Measurements from ENCODE around the gene GULP1.
"Not testable (repeated sequence)": the region's sequence is repeated elsewhere in the genome, so short reads cannot be mapped to it uniquely, and the experiment has no call there.

GULP1 gene, protein sequence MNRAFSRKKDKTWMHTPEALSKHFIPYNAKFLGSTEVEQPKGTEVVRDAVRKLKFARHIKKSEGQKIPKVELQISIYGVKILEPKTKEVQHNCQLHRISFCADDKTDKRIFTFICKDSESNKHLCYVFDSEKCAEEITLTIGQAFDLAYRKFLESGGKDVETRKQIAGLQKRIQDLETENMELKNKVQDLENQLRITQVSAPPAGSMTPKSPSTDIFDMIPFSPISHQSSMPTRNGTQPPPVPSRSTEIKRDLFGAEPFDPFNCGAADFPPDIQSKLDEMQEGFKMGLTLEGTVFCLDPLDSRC

DNA sequence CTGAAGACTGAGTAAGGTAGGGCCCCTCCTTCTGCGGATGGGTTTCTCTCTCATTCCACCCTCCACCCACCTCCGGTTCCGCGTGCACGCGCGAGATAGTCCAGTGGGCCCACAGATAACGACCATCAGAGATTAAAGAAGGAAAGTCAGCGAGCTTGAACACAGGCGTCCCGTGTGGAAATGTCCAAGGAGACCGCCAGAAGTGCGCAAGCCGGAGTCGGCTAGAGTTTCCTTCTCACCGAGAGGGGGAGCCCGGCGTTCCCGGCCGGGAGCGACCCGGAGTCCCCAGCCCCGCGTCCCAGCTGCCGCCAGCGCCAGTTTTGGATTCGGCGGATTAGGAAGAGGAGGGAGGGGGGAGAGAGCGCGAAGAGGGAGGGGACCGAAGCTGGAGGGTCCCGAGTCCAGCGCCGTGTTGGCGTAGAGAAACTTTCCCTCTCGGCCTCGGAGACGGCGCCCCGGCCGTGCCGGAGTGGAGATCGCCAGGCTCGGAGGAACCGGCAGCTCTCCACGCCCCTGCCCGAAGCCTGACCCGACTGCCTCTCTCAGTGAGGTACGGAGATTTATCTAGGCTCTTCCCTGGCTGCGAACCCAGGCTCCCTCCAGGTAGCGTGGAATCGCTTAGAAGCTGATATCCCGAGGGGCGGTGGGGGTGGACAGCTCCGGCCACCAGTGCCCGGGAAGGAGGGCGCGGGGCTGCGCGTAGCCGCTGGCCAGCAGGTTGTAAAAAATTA lies at the start of gene GULP1:
Gene GULP1, plus strand, starts transcription at position 258 of the 731 bp plus-strand sequence. CDS start 185,829 bp downstream, outside the sequence.
- no peak for DNase-seq (ENCODE audit: low read depth in 2 of 2)

DNA sequence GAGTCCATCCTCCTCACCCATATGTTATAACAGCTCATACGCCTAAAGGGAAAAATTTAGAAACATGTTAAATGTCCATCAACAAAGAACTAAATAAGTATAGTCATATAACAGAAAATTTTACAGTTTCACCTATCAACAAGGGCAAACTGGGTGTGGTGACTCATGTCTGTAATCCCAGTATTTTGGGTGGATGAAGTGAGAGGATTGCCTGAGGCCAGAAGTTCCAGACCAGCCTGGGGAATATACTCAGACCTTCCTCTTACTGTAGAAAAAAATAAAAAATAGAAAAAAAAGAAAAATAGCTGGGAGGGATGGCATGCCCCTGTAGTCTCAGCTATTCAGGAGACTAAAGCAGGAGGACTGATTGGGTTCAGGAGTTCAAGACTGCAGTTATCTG lies 48.3 kb upstream of the GULP1 start:
- no peak for DNase-seq (ENCODE audit: low read depth in 2 of 2)

DNA sequence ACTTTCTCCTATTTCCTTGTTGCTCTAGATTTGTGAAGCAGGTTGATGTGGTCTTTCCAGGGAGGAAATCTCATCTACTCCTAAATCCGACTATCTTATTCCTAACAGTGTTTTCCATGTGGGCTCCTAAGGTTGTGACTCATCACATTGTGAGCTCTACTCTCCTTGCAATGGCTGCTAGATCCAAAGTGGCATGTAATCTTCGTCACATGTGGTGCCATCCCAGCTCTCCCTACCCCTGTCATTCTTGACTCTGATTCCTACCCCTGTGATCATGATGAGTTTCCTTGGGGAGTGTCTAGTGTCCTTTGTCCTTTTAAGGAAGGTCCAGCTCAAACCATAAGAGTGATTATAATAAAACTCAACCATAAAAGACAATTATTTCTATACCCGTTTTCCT lies 47.3 kb upstream of the GULP1 start:
- no peak for DNase-seq (ENCODE audit: low read depth in 2 of 2)

DNA sequence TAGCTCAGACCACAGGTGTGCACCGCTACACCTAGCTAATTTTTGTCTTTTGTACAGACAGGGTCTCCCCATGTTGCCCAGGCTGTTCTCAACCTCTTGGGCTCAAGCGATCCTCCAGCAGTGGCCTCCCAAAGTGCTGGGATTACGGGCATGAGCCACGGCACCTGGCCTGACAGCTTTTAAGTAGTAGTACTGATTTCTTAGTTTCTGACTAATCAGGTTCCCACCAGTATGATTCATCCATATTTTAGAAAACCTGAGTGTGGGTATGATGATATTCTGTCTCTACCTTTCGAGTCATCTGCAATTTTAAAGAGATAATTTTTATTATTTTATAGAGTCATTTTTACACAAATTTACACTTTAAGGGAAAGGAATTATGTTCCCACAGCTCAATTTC lies 46.4 kb upstream of the GULP1 start:
- DNase-seq (ENCODE audit: low read depth in 2 of 2) = no peak

DNA sequence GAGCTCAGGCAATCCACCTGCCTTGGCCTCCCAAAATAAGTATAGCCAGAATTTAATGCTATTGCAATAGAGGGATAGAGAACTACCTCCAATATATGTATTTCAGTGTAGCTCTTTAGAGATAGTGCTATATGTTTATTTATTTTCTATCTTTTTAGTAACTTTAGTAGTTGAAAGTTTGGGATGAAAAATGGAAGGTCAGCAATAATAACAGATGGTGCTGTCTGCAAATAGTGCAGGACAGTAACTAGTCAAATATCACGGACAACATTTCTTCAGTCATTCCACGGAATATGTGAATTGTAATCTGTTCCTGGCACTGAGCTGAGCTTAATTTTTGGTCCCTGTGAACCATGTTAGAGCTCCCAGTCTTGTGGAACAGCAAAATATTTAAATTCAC lies 43.2 kb upstream of the GULP1 start:
- DNase-seq (ENCODE audit: low read depth in 2 of 2) = no peak

DNA sequence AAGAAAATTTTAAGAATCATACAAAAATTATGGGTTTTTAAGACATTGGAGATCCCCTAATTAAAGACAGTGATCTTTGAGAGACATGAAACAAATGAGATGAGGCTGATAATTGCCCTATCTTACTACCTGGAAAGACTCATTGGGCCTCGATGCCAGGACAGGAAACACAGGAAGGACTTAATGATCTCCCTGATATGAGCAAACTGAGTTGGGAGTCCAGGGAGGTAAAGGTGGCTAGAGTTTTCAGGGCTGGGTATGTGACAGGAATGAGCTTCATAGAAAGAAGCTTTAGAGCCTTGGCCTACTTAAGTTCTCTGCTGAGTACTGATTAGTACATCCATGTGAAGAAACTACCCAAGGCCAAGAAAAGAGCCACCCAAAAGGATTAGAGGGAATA lies 40.6 kb upstream of the GULP1 start:
- DNase-seq (ENCODE audit: low read depth in 2 of 2) = no peak

DNA sequence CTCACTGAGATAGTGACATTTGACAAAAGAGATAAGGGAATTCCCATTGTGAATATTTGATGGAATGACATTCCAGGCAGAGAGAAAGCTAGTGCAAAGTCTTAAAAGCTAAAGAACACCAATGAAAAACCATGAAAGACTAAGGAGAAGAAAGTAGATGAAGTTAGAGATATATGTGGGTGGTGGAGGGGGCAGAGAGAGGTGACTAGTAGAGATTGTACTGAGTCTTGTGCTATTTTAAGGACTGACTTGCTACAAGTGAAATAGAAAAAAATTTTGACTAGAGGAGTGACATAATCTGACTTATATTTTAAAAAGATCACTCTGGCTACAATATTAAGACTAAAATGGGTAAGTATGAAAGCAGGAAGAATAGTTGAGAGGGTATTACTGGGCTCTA lies 35.3 kb upstream of the GULP1 start:
- DNase-seq (ENCODE audit: low read depth in 2 of 2) = no peak

DNA sequence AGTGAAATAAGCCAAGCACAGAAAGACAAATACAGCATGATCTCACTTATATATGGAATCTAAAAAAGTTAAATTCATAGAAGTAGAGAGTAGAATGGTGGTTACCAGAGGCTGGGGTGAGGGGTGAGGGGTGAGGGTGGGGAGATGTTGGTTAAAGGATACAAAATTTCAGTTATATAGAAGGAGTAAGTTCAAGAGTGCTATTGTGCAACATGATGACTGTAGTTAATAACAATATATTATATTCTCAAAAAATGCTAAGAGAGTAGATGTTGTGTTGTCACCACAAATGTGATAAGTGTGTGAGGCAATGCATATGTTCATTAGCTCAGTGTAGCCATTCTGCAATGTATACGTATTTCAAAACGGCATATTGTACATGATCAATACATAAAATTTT lies 26.4 kb upstream of the GULP1 start:
- DNase-seq (ENCODE audit: low read depth in 2 of 2) = no peak

DNA sequence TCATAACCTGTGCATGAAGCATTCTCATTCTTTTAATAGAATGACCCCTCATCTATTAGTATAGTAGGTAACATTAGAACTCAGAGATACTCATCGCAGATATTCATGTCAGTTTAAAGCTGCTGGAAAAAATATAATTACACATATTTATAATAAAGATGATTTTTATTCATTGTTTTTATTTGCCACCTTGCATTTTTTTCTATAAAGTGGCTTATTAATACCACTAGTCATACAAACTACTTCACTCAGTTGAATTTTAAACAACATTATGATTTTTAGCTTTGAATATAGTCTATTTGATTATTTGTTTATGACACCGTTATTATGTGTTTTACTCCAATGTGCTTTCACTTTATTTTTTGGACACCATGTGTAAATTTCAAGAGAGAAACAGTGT lies 23.9 kb upstream of the GULP1 start:
- no peak for DNase-seq (ENCODE audit: low read depth in 2 of 2)

DNA sequence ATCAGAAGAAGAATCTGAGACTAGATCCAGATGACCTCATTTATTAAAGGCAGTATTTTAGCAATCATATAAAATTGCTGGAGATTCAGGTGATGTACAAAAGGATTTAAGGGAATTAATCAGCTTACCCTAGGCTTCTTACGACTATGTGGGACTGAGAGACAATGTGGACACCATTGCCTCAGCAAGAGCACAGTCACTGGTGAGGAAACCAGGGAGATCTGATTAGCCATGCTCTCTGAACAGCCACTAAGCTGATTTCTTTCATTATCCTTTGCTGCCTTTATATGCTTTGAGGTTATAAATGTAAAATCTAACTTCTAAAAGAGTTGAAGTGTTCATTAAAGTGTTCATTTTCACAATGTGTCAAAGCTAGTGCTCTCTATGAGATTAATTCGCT lies 22.7 kb upstream of the GULP1 start:
- no peak for DNase-seq (ENCODE audit: low read depth in 2 of 2)

DNA sequence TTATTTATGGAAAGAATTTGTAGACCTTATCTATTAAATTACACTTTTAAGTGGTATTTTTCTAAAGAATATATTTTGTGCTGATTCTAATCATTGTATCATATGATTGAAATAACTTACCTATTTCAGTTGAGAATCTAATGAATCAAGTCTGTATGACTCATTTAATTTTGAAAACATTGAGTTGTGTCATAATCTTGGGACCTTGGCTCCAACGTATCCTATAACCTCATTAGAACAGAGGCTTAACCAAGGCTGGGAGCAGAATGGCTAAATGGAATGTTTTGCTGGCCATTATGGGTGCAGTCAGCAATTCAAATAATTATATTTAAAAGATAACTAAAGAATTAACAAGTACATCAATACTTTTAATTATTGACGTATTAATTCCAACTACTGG lies 19.6 kb upstream of the GULP1 start:
- DNase-seq (ENCODE audit: low read depth in 2 of 2) = no peak

DNA sequence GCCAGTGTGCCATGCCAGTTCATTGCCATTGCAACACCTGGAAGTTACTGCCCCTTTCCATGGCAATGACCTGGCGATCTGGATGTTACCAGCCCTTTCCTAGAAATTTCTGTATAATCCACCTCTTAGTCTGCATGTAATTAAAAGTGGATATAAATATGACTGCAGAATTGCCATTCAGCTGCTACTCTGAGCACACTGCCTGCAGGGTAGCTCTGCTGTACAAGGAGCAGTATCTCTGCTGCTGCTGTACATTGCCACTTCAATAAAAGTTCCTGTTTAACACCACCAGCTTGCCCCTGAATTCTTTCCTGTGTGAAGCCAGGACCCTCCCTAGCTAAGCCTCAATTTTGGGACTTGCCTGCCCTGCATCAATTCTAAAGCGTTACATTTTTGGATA lies 17.4 kb upstream of the GULP1 start:
- DNase-seq (ENCODE audit: low read depth in 2 of 2) = no peak

DNA sequence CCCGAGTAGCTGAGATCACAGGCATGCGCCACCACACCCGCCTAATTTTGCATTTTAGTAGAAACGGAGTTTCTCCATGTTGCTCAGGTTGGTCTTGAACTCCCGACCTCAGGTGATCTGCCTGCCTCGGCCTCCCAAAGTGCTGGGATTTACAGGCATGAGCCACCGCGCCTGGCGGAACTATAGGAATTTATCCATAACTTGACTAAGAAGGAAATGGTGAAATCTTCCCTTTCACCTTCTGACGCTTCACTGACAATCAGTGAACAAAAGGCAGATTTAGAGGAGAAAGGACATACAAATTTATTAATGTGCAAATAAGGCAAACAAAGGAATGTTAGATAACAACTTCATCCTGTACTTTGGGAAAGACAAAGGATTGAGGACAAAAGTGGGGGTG lies 15.4 kb upstream of the GULP1 start:
- no peak for DNase-seq (ENCODE audit: low read depth in 2 of 2)

DNA sequence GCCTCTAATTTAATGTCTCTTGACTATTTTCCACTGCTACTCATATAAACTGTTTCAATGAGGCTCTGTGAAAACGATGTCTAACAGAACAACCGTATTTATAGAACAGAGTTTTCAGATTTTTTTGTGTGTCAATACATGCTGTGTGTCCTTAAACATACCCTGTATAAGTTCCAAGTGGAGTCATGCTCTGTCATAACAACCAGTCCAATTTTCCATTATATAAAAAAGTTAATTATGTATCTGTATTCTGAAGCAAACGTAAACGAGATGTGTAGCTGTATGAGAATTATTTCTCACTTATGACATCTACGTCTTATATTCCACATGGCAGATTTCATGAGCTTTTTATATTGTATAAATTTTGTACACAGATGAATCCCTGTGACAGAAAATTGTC lies 13.9 kb upstream of the GULP1 start:
- no peak for DNase-seq (ENCODE audit: low read depth in 2 of 2)

DNA sequence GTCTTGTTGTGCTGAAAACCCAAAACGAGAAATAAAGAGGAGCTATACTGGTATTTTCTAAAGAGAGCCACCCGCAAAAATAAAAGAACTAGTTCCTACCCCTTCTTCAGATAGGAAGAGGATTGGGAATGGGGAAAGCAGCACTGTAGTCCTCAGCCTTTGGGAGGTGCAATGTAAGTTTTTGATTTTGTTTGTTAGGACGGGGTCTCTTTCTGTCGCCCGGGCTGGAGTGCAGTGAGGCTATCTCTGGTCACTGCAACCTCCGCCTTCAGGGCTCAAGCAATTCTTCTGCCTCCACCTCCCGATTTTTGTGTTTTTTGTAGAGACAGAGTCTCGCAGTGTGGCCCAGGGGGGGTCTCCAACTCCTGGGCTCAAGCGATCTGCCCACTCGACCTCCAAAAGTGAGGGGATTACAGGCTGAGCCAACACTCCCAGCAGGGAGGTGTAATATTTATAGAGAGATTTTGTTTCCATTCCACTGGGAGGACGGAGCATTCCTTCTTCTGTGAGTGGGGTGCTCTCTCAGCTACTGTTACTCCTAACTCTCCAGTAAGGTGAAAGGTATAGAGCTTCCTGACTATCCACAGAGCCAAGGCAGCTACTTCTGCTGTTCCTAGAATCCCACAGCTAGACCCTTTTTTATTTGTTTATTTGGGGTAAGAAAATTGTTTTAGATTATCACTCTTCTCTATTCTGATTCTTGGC lies 13.1 kb upstream of the GULP1 start:
- no peak for DNase-seq (ENCODE audit: low read depth in 2 of 2)

DNA sequence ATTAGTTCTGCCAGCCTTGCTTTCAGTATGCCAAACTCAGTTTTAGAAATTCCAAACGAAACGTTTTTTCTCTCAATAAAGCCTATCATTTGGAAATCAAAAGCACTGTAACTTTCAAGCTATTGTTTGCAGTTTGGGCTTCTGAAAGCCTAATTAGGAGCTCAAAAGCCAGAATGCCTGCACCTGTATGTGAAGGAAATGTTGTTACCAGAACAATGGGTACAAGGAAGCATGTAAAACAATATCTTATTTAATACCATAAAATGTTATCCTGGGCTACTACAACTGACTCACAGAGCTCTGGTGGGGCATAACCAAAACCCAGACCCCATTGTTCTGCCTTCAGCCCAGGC lies 12.6 kb upstream of the GULP1 start:
- DNase-seq (ENCODE audit: low read depth in 2 of 2) = no peak

DNA sequence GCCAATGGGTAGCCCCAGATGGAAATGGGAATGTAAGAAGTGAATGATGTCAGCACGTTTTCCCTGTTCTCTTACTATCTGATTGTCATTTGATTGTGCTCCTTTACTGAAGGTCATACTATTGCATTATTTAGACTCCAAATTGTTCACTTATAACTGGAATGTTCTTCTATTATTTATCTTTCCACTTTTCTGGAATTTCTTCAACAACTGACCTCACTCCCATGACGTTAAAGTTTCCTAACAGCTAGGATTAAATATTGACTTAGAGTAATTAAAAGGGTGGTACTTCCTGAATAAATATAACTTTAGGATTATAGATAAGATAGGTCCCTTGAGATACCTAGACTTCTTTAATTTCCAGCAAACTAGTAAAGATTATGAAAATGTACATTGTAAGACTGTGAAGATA lies 10.9 kb upstream of the GULP1 start:
- no peak for DNase-seq (ENCODE audit: low read depth in 2 of 2)

DNA sequence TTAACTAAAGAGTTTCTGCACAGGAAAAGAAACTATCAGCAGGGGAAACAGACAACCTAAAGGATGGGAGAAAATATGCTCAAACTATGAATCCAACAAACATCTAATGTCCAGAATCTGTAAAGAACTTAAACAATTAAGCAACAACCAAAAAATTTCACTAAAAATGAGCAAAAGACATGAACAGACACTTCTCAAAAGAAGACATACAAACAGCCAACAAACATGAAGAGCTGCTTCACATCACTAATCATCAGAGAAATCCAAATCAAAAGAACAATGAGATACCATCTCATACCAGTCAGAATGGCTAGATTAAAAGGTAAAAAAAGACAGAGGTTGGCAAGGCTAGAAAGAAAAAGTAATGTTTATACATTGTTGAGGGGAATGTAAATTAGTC lies 8.8 kb upstream of the GULP1 start:
- no peak for DNase-seq (ENCODE audit: low read depth in 2 of 2)

DNA sequence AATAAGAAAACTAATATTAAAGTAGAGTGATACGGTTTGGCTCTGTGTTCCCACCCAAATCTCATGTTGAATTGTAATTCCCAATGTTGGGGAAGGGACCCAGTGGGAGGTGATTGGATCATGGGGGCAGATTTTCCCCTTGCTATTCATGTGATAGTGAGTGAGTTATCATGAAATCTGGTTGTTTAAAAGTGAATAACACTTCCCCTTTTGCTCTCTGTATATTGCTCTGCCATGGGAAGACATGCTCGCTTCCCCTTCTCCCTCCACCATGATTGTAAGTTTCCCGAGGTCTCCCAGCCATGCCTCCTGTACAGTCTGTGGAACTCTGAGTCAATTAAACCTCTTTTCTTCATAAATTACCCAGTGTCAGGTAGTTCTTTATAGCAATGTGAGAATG lies 7.4 kb upstream of the GULP1 start:
- not testable (repeated sequence) for DNase-seq (ENCODE audit: low read depth in 2 of 2)

DNA sequence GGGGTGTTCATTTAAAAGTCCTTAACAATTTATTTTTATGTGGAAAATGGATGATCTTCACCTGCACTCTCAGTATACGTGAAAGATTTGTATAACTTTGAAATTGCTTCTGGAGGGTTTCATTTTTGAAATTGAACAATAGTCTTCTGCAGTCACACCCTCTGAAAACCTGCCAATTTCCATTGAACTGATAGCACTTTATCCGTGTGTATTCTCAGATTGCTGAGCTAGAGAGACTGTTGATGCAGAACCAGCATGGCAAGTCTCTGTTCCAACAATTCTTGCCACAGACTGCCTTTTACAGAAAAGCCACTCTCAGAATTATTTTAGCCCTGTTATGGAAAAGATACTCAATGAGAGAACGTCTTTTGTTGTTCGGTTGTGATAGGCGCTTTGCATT lies 6.6 kb upstream of the GULP1 start:
- no peak for DNase-seq (ENCODE audit: low read depth in 2 of 2)

DNA sequence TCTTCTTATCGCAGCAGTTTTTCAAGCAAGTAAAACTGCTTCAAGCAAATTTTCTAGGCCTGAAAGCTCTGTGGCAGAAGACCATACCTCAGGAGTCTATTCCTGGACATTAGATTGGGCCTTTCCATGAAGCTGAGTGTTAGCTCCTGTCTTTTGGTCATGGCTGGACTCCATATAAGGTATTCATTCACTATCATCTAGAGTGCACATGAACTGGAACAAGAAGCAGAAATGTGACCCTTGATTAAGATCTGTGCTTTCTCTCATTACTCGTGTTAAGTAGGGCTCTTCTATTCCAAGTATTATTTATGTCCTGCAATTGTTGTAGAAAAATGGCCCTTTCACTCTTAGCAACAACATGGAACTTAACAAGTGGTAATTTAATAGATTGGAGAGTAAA lies 5.9 kb upstream of the GULP1 start:
- DNase-seq (ENCODE audit: low read depth in 2 of 2) = no peak

DNA sequence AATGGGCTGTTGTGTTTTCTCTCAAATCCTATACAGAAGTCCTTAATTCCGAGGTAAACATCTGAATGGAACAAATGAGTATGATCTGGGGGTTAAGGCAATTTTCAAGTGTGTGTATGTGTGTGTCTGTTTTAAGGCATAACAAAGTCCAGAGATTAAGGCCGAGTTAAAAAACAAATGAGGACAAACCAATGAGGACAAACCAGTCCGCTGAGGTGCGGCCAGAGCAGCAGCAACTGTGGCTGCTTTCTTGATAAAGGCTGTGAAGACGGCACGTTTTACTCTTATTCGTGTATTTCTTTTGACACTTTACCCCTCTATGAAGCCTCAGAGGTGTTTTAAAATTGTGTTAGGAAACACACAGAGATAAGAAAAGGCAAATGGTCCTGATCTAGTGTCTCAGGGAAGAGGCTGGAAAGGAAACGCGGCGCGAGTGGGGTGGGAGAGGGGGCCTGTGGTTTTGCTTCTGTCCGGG lies 495 bp upstream of the GULP1 start:
- DNase-seq (ENCODE audit: low read depth in 2 of 2) = no peak
